Activated CD4-positive, alpha-beta T cell treated with anti-CD3 and anti-CD28 coated beads for 36 hours (primary cell): ENCODE data around the gene HOXA3. TPM values are rescaled to one million over a fixed set of nuclear protein-coding genes. Genes with fewer than 3 reads are reported as not detected.

ENCODE experiments used
- ATAC-seq: fragments of 200-7000 bp; cut with Tn5 transposase; one replicate; pipeline ENCODE4 v1.10.0; 2021; ENCODE audit warnings: mild to moderate bottlenecking, moderate library complexity
- CTCF ChIA-PET: fragments of 350-600 bp; sonication (Branson Sonifier 250); formaldehyde crosslinking; loops from one replicate; lab custom pipeline; 2021; ENCODE audit warnings: antibody characterized with exemption; lab: Charles Lee
- POLR2A ChIA-PET: fragments of 350-600 bp; sonication (Branson Sonifier 250); formaldehyde crosslinking; loops from one replicate; lab custom pipeline; 2021; ENCODE audit warnings: antibody characterized with exemption, inconsistent platforms; lab: Charles Lee
- DNase-seq: peaks from one replicate; pipeline ENCODE4 v3.0.0-alpha.2; 2020
- H3K27ac Mint-ChIP-seq: one replicate; pipeline ENCODE4 v1.8.0; 2021; ENCODE audit warnings: mixed read lengths
- H3K27me3 Mint-ChIP-seq: one replicate; pipeline ENCODE4 v1.8.0; 2021; ENCODE audit warnings: mixed read lengths
- H3K36me3 Mint-ChIP-seq: one replicate; pipeline ENCODE4 v1.8.0; 2021; ENCODE audit warnings: low read depth, mixed read lengths
- H3K4me1 Mint-ChIP-seq: one replicate; pipeline ENCODE4 v1.8.0; 2021; ENCODE audit warnings: mixed read lengths
- H3K4me3 Mint-ChIP-seq: one replicate; pipeline ENCODE4 v1.8.0; 2021; ENCODE audit warnings: mild to moderate bottlenecking, moderate library complexity, mixed read lengths
- H3K9me3 Mint-ChIP-seq: one replicate; pipeline ENCODE4 v1.8.0; 2021; ENCODE audit warnings: low read depth, mixed read lengths
- intact Hi-C, 2 experiments: fragments of 100-400 bp; cut with DNase I in 1 of 2; cut with micrococcal nuclease in 1 of 2; formaldehyde crosslinking; loops; one replicate each; pipeline versions ENCODE4 v1.14.2 to v1.15.1; 2022 to 2024; cut with DNase I, micrococcal nuclease
- total RNA-seq, 2 experiments: library from RNA; stranded (reverse); gene quantifications; one replicate each; pipeline ENCODE4 v1.2.3, GENCODE V29; 2021

Gene HOXA3
- total RNA-seq, 2 experiments from 2014 or later = not detected

- Mint-ChIP-seq H3K27ac (no peak overlapping the region), H3K9me3 (no peaks in the 10 kb centered on the region), H3K4me3 (peak overlapping the region; percentile 4), H3K36me3 (no peaks in the 10 kb centered on the region), H3K27me3 (peaks cover 78% of the 10 kb centered on the region), H3K4me1 (peaks cover 29% of the 10 kb centered on the region)
- POLR2A ChIA-PET = no interaction called here
- no peak for DNase-seq
- CTCF ChIA-PET = interaction anchor here (0.8 to 1.7 kb wide), 11 partner anchors 8 to 1307 kb away, joined by 3 to 6 read pairs (median 5); no protein-coding TSS in a partner anchor
- no peak for ATAC-seq
- intact Hi-C loops = loop anchor here (2.0 to 5.0 kb wide), 2 partner anchors 40 to 61 kb away; partner anchors contain the start of gene HOXA1 (in 1 of the 2)
Observed at GRCh38 chr7:27158436-27159265, 6.3 kb upstream of the HOXA3 start.

DNA sequence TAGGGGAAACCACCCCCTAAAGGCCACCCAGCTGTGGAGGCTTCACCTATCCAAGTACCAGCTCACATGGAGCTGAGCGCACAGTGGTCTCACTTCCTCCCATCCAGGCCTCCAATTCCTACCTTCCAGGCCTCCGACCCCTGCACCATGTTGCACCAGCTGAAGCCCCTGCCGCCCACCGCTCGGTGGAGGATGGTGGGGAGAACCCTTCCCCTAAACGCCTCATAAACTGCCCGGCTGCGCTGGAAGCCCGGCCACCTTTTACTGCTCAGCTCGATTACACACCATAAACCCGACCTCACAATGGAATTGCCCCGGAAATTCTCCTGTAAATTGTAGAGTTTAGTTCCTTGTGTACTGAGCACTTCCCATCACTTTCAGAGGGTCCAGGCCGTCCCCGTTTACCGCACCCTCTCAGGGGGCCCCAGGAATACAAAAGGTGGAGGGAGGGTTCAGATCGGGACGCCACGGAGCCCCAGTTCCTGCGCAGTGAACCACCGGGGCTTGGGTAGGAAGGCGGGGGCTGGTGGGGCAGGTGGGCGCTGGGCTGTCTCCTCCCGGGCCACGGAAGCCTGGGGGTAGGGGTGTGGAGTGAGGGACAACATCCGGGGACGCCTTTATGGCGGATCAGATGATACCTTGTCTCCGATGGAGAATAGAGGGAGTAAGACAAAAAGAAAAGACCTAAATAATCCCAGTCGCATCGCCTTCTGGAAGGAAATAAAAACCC is 5.5 kb upstream of the HOXA3 start:
- intact Hi-C loops = loop anchor here (2.0 to 5.0 kb wide), 3 partner anchors 15 to 61 kb away; partner anchors contain the start of gene HOXA1 (in 1 of the 2)
- H3K36me3 Mint-ChIP-seq = no peaks in the 10 kb centered on the region
- H3K9me3 Mint-ChIP-seq = no peaks in the 10 kb centered on the region
- CTCF ChIA-PET = interaction anchor here (1.2 kb wide), 1 partner anchor 26 kb away, joined by 3 read pairs; no protein-coding TSS in a partner anchor
- no peak for DNase-seq
- H3K4me1 Mint-ChIP-seq = peaks cover 29% of the 10 kb centered on the region
- H3K27me3 Mint-ChIP-seq = peaks cover 78% of the 10 kb centered on the region
- POLR2A ChIA-PET = no interaction called here
- no peak overlapping the region for H3K4me3 Mint-ChIP-seq
- H3K27ac Mint-ChIP-seq = no peak overlapping the region
- ATAC-seq = no peak

DNA sequence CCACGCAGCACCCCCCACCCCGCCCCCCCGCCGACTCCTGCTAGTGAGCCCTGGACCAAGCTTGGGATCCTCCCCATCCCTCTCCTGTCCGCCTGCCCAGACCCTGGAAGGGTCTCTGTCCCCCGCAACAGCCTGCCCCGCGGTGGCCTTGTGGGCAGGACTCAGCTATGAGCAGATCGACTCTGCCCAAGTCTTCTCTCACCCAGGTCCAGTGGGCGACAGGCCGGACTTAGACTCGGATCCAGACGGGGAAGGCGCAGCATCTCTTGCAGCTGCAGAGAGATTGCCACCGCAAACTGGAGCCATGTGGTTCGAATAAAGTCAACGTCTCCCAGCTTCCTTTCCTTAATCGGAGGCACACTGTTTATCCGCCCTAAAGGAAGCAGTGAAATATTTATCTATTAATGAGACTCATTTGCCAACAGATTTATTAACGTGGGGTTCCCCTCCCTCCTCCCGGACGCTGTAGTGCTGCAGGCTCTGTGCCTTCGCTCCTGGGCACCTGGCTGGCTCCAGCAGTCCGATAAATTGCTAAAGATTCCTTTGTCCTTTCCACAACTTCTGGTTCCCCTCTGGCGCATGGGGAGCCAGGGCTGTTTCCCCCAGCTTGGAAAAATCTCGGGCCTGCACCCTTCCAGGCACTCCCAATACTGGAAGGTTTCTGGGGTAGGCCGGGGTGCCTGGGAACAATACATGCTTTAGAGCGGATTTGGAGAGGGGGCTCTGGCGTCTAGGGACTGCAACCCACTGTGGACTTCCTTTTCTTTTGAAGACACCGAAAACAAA is 4.7 kb upstream of the HOXA3 start:
- ATAC-seq (no peak), DNase-seq (no peak)
- Mint-ChIP-seq H3K27ac (no peak overlapping the region), H3K4me3 (no peak overlapping the region), H3K9me3 (no peaks in the 10 kb centered on the region), H3K36me3 (no peaks in the 10 kb centered on the region), H3K4me1 (peaks cover 30% of the 10 kb centered on the region), H3K27me3 (peaks cover 76% of the 10 kb centered on the region)
- POLR2A ChIA-PET = no interaction called here
- CTCF ChIA-PET = interaction anchor here (0.7 to 1.1 kb wide), 3 partner anchors 23 to 38 kb away, joined by 3 read pairs; no protein-coding TSS in a partner anchor
- intact Hi-C loops = loop anchor here (1.0 to 5.0 kb wide), 3 partner anchors 8 to 60 kb away; partner anchors contain the start of genes HOXA1 (in 1 of the 2) and HOXA9 (in 1 of the 2)

- DNase-seq (no peak), ATAC-seq (no peak)
- Mint-ChIP-seq H3K4me1 (peaks cover 36% of the 10 kb centered on the region), H3K4me3 (peak within 1 kb of the TSS; percentile 41), H3K27me3 (peaks cover 79% of the 10 kb centered on the region), H3K9me3 (no peaks in the 10 kb centered on the region), H3K36me3 (no peaks in the 10 kb centered on the region), H3K27ac (no peak within 1 kb of the TSS)
- POLR2A ChIA-PET = no interaction called here
- intact Hi-C loops = loop anchor here (1.0 to 5.0 kb wide), 3 partner anchors 9 to 59 kb away; partner anchors contain the start of genes HOXA1 (in 1 of the 2) and HOXA9 (in 1 of the 2)
- CTCF ChIA-PET = interaction anchor here (0.7 to 1.1 kb wide), 3 partner anchors 24 to 38 kb away, joined by 3 read pairs; no protein-coding TSS in a partner anchor
Observed at GRCh38 chr7:27156508-27156898, 4.1 kb upstream of the HOXA3 start, which contains the start of gene HOXA7. HOXA7 (minus strand) TSS chr7:27156675; CDS start chr7:27156545, 130 bp downstream.

DNA sequence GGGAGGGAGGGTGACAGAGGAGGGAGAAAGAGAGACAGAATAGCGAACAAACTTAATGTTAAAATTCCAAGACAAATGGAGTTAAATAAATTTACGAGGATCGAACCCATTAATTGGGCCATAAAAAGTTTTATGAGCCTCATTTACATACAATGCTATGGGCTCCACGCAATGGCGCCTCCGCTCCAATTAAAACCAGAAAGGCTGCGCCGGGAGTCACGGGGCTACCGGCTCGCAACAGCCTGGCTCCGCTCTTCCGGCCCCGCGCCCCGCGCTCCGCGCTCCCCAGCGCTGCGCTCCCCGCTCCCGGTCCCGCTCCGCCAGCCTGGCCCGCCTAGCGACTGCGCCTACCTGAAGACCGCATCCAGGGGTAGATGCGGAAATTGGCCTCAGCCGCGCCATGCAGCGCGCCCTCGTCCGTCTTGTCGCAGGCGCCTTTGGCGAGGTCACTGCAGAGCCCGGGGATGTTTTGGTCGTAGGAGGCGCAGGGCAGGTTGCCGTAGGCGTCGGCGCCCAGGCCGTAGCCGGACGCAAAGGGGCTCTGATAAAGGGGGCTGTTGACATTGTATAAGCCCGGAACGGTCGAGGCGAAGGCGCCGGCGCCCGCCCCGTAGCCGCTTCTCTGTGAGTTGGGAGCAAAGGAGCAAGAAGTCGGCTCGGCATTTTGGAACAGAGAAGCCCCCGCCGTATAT is 3.6 kb upstream of the HOXA3 start:
- H3K27me3 Mint-ChIP-seq = peaks cover 81% of the 10 kb centered on the region
- POLR2A ChIA-PET = no interaction called here
- CTCF ChIA-PET = interaction anchor here (0.8 to 1.1 kb wide), 3 partner anchors 26 to 786 kb away, joined by 3 to 4 read pairs (median 3); no protein-coding TSS in a partner anchor
- no peak for DNase-seq
- intact Hi-C loops = loop anchor here (1.0 to 5.0 kb wide), 4 partner anchors 9 to 59 kb away; partner anchors contain the start of genes HOXA1 (in 1 of the 2) and HOXA9 (in 1 of the 2)
- H3K27ac Mint-ChIP-seq = no peak overlapping the region
- H3K4me3 Mint-ChIP-seq = peak overlapping the region; percentile 41
- no peak for ATAC-seq
- no peaks in the 10 kb centered on the region for H3K9me3 Mint-ChIP-seq
- no peaks in the 10 kb centered on the region for H3K36me3 Mint-ChIP-seq
- H3K4me1 Mint-ChIP-seq = peaks cover 39% of the 10 kb centered on the region

- Mint-ChIP-seq H3K4me1 (peaks cover 40% of the 10 kb centered on the region), H3K36me3 (no peaks in the 10 kb centered on the region), H3K4me3 (peak overlapping the region; percentile 30), H3K27me3 (peaks cover 84% of the 10 kb centered on the region), H3K9me3 (no peaks in the 10 kb centered on the region), H3K27ac (no peak overlapping the region)
- CTCF ChIA-PET = interaction anchor here (0.6 to 1.5 kb wide), 4 partner anchors 57 to 1262 kb away, joined by 3 to 4 read pairs (median 4); no protein-coding TSS in a partner anchor
- POLR2A ChIA-PET = no interaction called here
- intact Hi-C loops = loop anchor here (2.0 to 5.0 kb wide), 3 partner anchors 14 to 58 kb away; partner anchors contain the start of genes HOXA11 (in 2 of the 2) and HOXA1 (in 1 of the 2)
- ATAC-seq (no peak), DNase-seq (peak; percentile 69)
Observed at GRCh38 chr7:27154901-27155815, 2.8 kb upstream of the HOXA3 start.

GRCh38 chr7:27154369-27154768 is 2.0 kb upstream of the HOXA3 start:
- Mint-ChIP-seq H3K9me3 (no peaks in the 10 kb centered on the region), H3K4me3 (no peak overlapping the region), H3K4me1 (peaks cover 38% of the 10 kb centered on the region), H3K27me3 (peaks cover 82% of the 10 kb centered on the region), H3K27ac (no peak overlapping the region), H3K36me3 (no peaks in the 10 kb centered on the region)
- ChIA-PET POLR2A (no interaction called here), CTCF (interaction anchor here (0.6 to 1.5 kb wide), 5 partner anchors 25 to 1262 kb away, joined by 3 to 5 read pairs (median 4); no protein-coding TSS in a partner anchor)
- DNase-seq (no peak), ATAC-seq (no peak)
- intact Hi-C loops = loop anchor here (2.0 to 5.0 kb wide), 2 partner anchors 14 to 33 kb away; partner anchors contain the start of gene HOXA11 (in 2 of the 2)

- H3K36me3 Mint-ChIP-seq = no peaks in the 10 kb centered on the region
- POLR2A ChIA-PET = interaction anchor here (0.5 kb wide), 1 partner anchor 89 kb away, joined by 3 read pairs; no protein-coding TSS in a partner anchor
- intact Hi-C loops = loop anchor here (5.0 kb wide), 1 partner anchor 34 kb away; the partner anchor contains the start of gene HOXA11 (in 2 of the 2)
- peaks cover 35% of the 10 kb centered on the region for H3K4me1 Mint-ChIP-seq
- H3K27ac Mint-ChIP-seq = no peak overlapping the region
- CTCF ChIA-PET = interaction anchor here (0.7 to 1.5 kb wide), 4 partner anchors 26 to 1291 kb away, joined by 3 to 5 read pairs (median 4); no protein-coding TSS in a partner anchor
- DNase-seq (no peak), ATAC-seq (no peak)
- H3K27me3 Mint-ChIP-seq = peaks cover 81% of the 10 kb centered on the region
- no peak overlapping the region for H3K4me3 Mint-ChIP-seq
- H3K9me3 Mint-ChIP-seq = no peaks in the 10 kb centered on the region
Observed at GRCh38 chr7:27153526-27153925, 1.1 kb upstream of the HOXA3 start.
